Neutrophil (primary cell): ENCODE results near the gene CXXC5.
"Not testable (repeated sequence)": the region's sequence is repeated elsewhere in the genome, so short reads cannot be mapped to it uniquely, and the experiment has no call there.

Experiments used
- H3K27ac ChIP-seq: fragments of 200-600 bp; sonication (generic); 2 replicates; pipeline ENCODE4 v1.5.1; 2016; ENCODE audit warnings: mild to moderate bottlenecking, moderate library complexity
- H3K27me3 ChIP-seq: fragments of 200-600 bp; sonication (generic); 2 replicates; pipeline ENCODE4 v1.6.0; 2016; ENCODE audit warnings: mild to moderate bottlenecking
- H3K36me3 ChIP-seq: fragments of 200-600 bp; sonication (generic); 2 replicates; pipeline ENCODE4 v1.5.1; 2017
- H3K4me1 ChIP-seq, 2 experiments: fragments of 200-600 bp in 1 of 2; sonication (generic) in 1 of 2; 1 replicate in 1 of 2; 2 replicates in 1 of 2; pipeline versions ENCODE4 v1.5.1 to v1.6.1; 2013 to 2016; ENCODE audit warnings: low read depth in 1 of 2, low read length in 1 of 2, mild to moderate bottlenecking in 1 of 2, moderate library complexity in 1 of 2; ENCODE audit not compliant: control insufficient read depth in 1 of 2, insufficient read depth in 1 of 2
- H3K4me3 ChIP-seq, 2 experiments: fragments of 200-600 bp in 1 of 2; sonication (generic) in 1 of 2; 1 replicate in 1 of 2; 2 replicates in 1 of 2; pipeline ENCODE4 v1.5.1; 2013 to 2016; ENCODE audit warnings: low read depth in 1 of 2, low read length in 1 of 2, mild to moderate bottlenecking in 1 of 2, moderate library complexity in 1 of 2
- H3K9me3 ChIP-seq: fragments of 200-600 bp; sonication (generic); 2 replicates; pipeline ENCODE4 v1.5.1; 2016
- CTCF ChIP-seq: fragments of 200-600 bp; sonication (generic); IDR thresholded peaks from 2 replicates; pipeline ENCODE4 v1.5.1; 2016; ENCODE audit warnings: antibody characterized with exemption

Gene CXXC5

GRCh38 chr5:139611703-139612584, 36.2 kb upstream of the CXXC5 start:
- H3K9me3 ChIP-seq = no peaks in the 10 kb centered on the region
- no peaks in the 10 kb centered on the region for H3K27me3 ChIP-seq
- no peak overlapping the region for H3K4me3 ChIP-seq
- no peak overlapping the region for H3K27ac ChIP-seq
- H3K4me1 ChIP-seq = no peaks in the 10 kb centered on the region
- peaks cover 26% of the 10 kb centered on the region for H3K36me3 ChIP-seq
- no peak for TF ChIP-seq CTCF

GRCh38 chr5:139619861-139620260, 28.3 kb upstream of the CXXC5 start:
- Histone ChIP-seq H3K27ac (no peak overlapping the region), H3K9me3 (no peaks in the 10 kb centered on the region), H3K4me1 (no peaks in the 10 kb centered on the region), H3K27me3 (no peaks in the 10 kb centered on the region), H3K36me3 (peaks cover 90% of the 10 kb centered on the region), H3K4me3 (no peak overlapping the region)
- no peak for TF ChIP-seq CTCF

GRCh38 chr5:139625398-139625797, 22.8 kb upstream of the CXXC5 start:
- H3K4me1 ChIP-seq, H3K9me3 ChIP-seq: not testable (repeated sequence)
- peaks cover 91% of the 10 kb centered on the region for H3K36me3 ChIP-seq

GRCh38 chr5:139630855-139631254, 17.3 kb upstream of the CXXC5 start:
- H3K4me3 ChIP-seq = no peak overlapping the region
- H3K9me3 ChIP-seq = no peaks in the 10 kb centered on the region
- H3K27ac ChIP-seq = no peak overlapping the region
- H3K4me1 ChIP-seq = no peaks in the 10 kb centered on the region
- H3K36me3 ChIP-seq = peaks cover 51% of the 10 kb centered on the region
- no peak for TF ChIP-seq CTCF
- H3K27me3 ChIP-seq = peaks cover 10% of the 10 kb centered on the region

More at GRCh38 chr5:139625398-139625797, 22.8 kb upstream of the CXXC5 start:
- not testable (repeated sequence) for H3K27me3 ChIP-seq, H3K4me3 ChIP-seq, H3K27ac ChIP-seq

GRCh38 chr5:139631520-139632165, 16.5 kb upstream of the CXXC5 start:
- Histone ChIP-seq H3K4me1 (peaks cover 0 to 1% of the 10 kb centered on the region in 2 experiments), H3K9me3 (no peaks in the 10 kb centered on the region), H3K27ac (no peak overlapping the region), H3K36me3 (peaks cover 43% of the 10 kb centered on the region), H3K4me3 (no peak overlapping the region), H3K27me3 (peaks cover 18% of the 10 kb centered on the region)
- TF ChIP-seq CTCF = no peak
